Heart left ventricle (tissue), 13 donors: ENCODE data around the gene YIF1A.

ENCODE experiments used
- POLR2A ChIP-seq, 2 donors: fragments of 450-650 bp; IDR thresholded peaks; one replicate each; pipeline ENCODE4 v1.6.1; 2017; ENCODE audit warnings: antibody characterized with exemption in 2 of 2, mild to moderate bottlenecking in 2 of 2, moderate library complexity in 2 of 2
- TF ChIP-seq, protein P1 (sequence below), 12 donors: fragments of 200-600 bp; sonication (generic) in 4 of 12; IDR thresholded peaks; one replicate each; pipeline versions ENCODE4 v1.5.0 to v1.8.0; 2018 to 2022; ENCODE audit warnings: antibody characterized with exemption in 12 of 12, mild to moderate bottlenecking in 5 of 12
- donor health status: ischemic (EF 13 %, LVEDD 7.1; RV severe dilation, severe dysfunction).
- donor health status: DM: no; HTN: yes; CAD: no.
- donor health status: DM: no; HTN: no; CAD: no.
- donor health status: ischemic (EF 25% LVEDD 6.9; RV normal size, moderate dysfunction).
- donor health status: ischemic (EF 25% LVEDD 5.7; RV mildly dilated, moderate dysfunction).
- donor health status: ischemic (EF 35%, LVEDD 5.7; RV mildly dilated, moderate dysfunction).
- donor health status: nonischemic (EF 11% LVEDD 7.7; RV severe dilation, severe dysfunction).
- donor health status: DM: yes; HTN: yes; CAD: no.
- donor health status: PGD.
- donor health status: ischemic (EF 29% LVEDD 5.4; RV normal size, mild dysfunction).
- donor health status: nonischemic (EF 23%, LVEDD 6.1; RV moderate dilation, normal function).

DNA sequence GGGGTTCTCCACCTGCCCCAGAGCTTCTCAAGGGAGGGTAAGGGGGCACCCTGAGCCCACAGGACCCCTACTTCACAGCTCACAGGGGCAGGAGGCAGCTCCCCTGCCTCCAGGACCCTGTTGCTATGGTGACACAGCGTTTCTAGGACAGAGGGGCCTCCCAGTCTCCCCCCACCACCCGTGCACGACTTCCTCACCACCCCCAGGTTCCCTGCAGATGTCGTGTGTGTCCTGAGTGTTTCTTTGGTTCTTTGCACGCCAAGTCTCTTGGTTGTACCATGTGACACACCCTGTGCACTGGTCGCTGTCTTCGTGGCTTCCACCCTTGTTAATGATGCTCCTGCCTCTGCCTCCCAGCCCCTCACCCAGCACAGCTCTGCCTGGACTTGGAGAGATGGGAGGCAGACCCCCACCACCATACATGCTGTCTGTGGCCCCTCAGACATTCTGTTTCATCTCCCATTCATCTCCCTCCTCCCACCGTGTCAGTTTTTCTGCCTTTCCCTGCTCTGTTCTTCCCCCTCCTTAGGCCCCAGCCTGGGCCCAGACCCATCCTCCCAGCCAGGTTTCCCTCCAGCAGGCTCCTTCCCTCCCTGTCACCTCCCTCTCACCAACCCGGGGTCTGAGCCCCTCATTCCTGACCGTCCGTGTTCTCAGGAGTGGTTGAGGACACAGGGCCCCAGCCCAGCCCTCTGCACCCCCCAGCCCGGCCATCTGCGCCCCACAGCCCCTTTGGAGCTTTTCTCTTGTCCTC, 45.0 kb downstream of the YIF1A start:
- TF ChIP-seq, protein P1, sequence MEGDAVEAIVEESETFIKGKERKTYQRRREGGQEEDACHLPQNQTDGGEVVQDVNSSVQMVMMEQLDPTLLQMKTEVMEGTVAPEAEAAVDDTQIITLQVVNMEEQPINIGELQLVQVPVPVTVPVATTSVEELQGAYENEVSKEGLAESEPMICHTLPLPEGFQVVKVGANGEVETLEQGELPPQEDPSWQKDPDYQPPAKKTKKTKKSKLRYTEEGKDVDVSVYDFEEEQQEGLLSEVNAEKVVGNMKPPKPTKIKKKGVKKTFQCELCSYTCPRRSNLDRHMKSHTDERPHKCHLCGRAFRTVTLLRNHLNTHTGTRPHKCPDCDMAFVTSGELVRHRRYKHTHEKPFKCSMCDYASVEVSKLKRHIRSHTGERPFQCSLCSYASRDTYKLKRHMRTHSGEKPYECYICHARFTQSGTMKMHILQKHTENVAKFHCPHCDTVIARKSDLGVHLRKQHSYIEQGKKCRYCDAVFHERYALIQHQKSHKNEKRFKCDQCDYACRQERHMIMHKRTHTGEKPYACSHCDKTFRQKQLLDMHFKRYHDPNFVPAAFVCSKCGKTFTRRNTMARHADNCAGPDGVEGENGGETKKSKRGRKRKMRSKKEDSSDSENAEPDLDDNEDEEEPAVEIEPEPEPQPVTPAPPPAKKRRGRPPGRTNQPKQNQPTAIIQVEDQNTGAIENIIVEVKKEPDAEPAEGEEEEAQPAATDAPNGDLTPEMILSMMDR (IDR thresholded peaks at IDR 0.05), result no peak
- TF ChIP-seq POLR2A (IDR thresholded peaks at IDR 0.05), result no peak
